Measurements from ENCODE around the gene MAGEL2. TPM values are rescaled to one million over a fixed set of nuclear protein-coding genes. Genes with fewer than 3 reads are reported as not detected.

The MAGEL2 gene
- total and polyA plus RNA-seq, 4 donors = under 0.01 to 0.09 (median 0.02) TPM; not detected in 1

DNA sequence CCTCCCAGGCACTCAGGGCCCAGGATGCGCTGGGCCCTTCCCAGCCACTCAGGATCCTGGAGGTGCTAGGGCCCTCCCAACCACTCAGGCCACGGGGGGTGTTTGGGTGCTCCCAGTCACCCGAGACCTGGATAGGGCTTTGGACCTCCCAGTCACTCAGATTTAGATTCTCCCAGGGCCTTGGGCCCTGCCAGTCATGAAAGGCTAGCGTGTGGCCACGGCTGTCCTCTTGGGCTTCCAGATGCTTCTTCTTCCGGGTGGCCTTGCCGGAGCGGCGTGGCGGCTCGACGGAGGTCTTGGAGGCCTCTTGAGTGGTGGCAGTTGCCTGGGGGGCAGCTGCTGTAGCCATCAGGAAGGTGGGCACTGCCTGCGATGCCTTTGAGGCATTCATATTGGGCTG lies 2.8 kb downstream of the MAGEL2 start:
- Histone ChIP-seq H3K27me3 (ENCODE audit: control insufficient read depth in 4 of 4, insufficient read depth in 4 of 4, low read length in 3 of 4) (peaks cover 0 to 5% (median 0%) of the 10 kb centered on the region in 4 donors), H3K4me3 (ENCODE audit: low read depth in 1 of 3, low read length in 3 of 3) (no peak overlapping the region), H3K4me1 (ENCODE audit: control insufficient read depth in 4 of 4, insufficient read depth in 4 of 4, low read length in 3 of 4) (no peaks in the 10 kb centered on the region), H3K9ac (ENCODE audit: low read depth in 1 of 2, low read length in 2 of 2) (no peak overlapping the region), H3K27ac (ENCODE audit: low read depth in 1 of 2, low read length in 2 of 2) (no peak overlapping the region), H3K9me3 (ENCODE audit: control insufficient read depth in 4 of 4, low read length in 3 of 4) (no peaks in the 10 kb centered on the region), H3K36me3 (ENCODE audit: control insufficient read depth in 4 of 4, insufficient read depth in 3 of 4, low read depth in 1 of 4, low read length in 3 of 4) (no peaks in the 10 kb centered on the region)
- no peak for DNase-seq (ENCODE audit: low spot score)
- TF ChIP-seq FOXA1 (IDR thresholded peaks at IDR 0.05) (no peak), HNF4G (IDR thresholded peaks at IDR 0.05) (no peak)
- WGBS = 88% methylated on average over 13 of the region's 13 CpGs

GRCh38 chr15:23642413-23643044 lies 5.1 kb downstream of the MAGEL2 start:
- no peak overlapping the region for H3K27ac ChIP-seq (ENCODE audit: low read depth in 1 of 2, low read length in 2 of 2)
- no peak overlapping the region for H3K9ac ChIP-seq (ENCODE audit: low read depth in 1 of 2, low read length in 2 of 2)
- H3K4me3 ChIP-seq (ENCODE audit: low read depth in 1 of 3, low read length in 3 of 3) = no peak overlapping the region
- no peaks in the 10 kb centered on the region for H3K4me1 ChIP-seq (ENCODE audit: control insufficient read depth in 4 of 4, insufficient read depth in 4 of 4, low read length in 3 of 4)
- H3K36me3 ChIP-seq (ENCODE audit: control insufficient read depth in 4 of 4, insufficient read depth in 3 of 4, low read depth in 1 of 4, low read length in 3 of 4) = no peaks in the 10 kb centered on the region
- TF ChIP-seq JUND (IDR thresholded peaks at IDR 0.05) = no peak
- TF ChIP-seq HNF4A (conservative IDR thresholded peaks at IDR 0.05) = peak in 1 of 2 donors; percentile 17
- TF ChIP-seq ATF3 (IDR thresholded peaks at IDR 0.05) = no peak
- no peak for TF ChIP-seq FOXA1 (IDR thresholded peaks at IDR 0.05)
- peak; percentile 86 for TF ChIP-seq CTCF (IDR thresholded peaks at IDR 0.05; ENCODE audit: low read depth, low read length, missing input control)
- TF ChIP-seq RAD21 (IDR thresholded peaks at IDR 0.05) = peak; percentile 87 to 92
- peak; percentile 49 for DNase-seq (ENCODE audit: low spot score)
- 13% methylated on average over 13 of the region's 13 CpGs for WGBS
- peaks cover 0 to 5% (median 0%) of the 10 kb centered on the region in 4 donors for H3K27me3 ChIP-seq (ENCODE audit: control insufficient read depth in 4 of 4, insufficient read depth in 4 of 4, low read length in 3 of 4)
- no peaks in the 10 kb centered on the region for H3K9me3 ChIP-seq (ENCODE audit: control insufficient read depth in 4 of 4, low read length in 3 of 4)

- H3K9me3 ChIP-seq (ENCODE audit: control insufficient read depth in 4 of 4, low read length in 3 of 4) = no peaks in the 10 kb centered on the region
- TF ChIP-seq EGR1 (IDR thresholded peaks at IDR 0.05; ENCODE audit: low read depth in 2 of 2) (no peak), ATF3 (IDR thresholded peaks at IDR 0.05) (no peak), JUND (IDR thresholded peaks at IDR 0.05) (no peak), REST (IDR thresholded peaks at IDR 0.05) (no peak), HNF4A (conservative IDR thresholded peaks at IDR 0.05) (no peak), SP1 (IDR thresholded peaks at IDR 0.05) (no peak), RXRA (IDR thresholded peaks at IDR 0.05) (no peak), MAX (IDR thresholded peaks at IDR 0.05) (no peak), NR2F2 (IDR thresholded peaks at IDR 0.05) (no peak), FOXA2 (IDR thresholded peaks at IDR 0.05) (no peak), FOXA1 (IDR thresholded peaks at IDR 0.05) (no peak), GABPA (IDR thresholded peaks at IDR 0.05 in 1 of 2, conservative IDR thresholded peaks at IDR 0.05 in 1 of 2) (no peak), CTCF (IDR thresholded peaks at IDR 0.05; ENCODE audit: low read depth, low read length, missing input control) (no peak), RAD21 (IDR thresholded peaks at IDR 0.05) (no peak)
- TF ChIP-seq, protein P1, sequence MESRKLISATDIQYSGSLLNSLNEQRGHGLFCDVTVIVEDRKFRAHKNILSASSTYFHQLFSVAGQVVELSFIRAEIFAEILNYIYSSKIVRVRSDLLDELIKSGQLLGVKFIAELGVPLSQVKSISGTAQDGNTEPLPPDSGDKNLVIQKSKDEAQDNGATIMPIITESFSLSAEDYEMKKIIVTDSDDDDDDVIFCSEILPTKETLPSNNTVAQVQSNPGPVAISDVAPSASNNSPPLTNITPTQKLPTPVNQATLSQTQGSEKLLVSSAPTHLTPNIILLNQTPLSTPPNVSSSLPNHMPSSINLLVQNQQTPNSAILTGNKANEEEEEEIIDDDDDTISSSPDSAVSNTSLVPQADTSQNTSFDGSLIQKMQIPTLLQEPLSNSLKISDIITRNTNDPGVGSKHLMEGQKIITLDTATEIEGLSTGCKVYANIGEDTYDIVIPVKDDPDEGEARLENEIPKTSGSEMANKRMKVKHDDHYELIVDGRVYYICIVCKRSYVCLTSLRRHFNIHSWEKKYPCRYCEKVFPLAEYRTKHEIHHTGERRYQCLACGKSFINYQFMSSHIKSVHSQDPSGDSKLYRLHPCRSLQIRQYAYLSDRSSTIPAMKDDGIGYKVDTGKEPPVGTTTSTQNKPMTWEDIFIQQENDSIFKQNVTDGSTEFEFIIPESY (IDR thresholded peaks at IDR 0.05) = no peak
These were observed 13.5 kb downstream of the MAGEL2 start for GRCh38 chr15:23634181-23634580.

More at GRCh38 chr15:23634181-23634580, 13.5 kb downstream of the MAGEL2 start:
- 54% methylated on average over 8 of the region's 8 CpGs for WGBS
- H3K9ac ChIP-seq (ENCODE audit: low read depth in 1 of 2, low read length in 2 of 2) = no peak overlapping the region
- no peak overlapping the region for H3K27ac ChIP-seq (ENCODE audit: low read depth in 1 of 2, low read length in 2 of 2)
- no peak overlapping the region for H3K4me3 ChIP-seq (ENCODE audit: low read depth in 1 of 3, low read length in 3 of 3)
- no peaks in the 10 kb centered on the region for H3K36me3 ChIP-seq (ENCODE audit: control insufficient read depth in 4 of 4, insufficient read depth in 3 of 4, low read depth in 1 of 4, low read length in 3 of 4)
- H3K27me3 ChIP-seq (ENCODE audit: control insufficient read depth in 4 of 4, insufficient read depth in 4 of 4, low read length in 3 of 4) = peaks cover 0 to 6% (median 2%) of the 10 kb centered on the region in 4 donors
- no peaks in the 10 kb centered on the region for H3K4me1 ChIP-seq (ENCODE audit: control insufficient read depth in 4 of 4, insufficient read depth in 4 of 4, low read length in 3 of 4)
- DNase-seq (ENCODE audit: low spot score) = no peak

All from liver (tissue), 9 donors.